Anterior cingulate cortex (tissue), 58 donors: ENCODE measurements around the gene FDXR.
"Not testable (repeated sequence)": the region's sequence is repeated elsewhere in the genome, so short reads cannot be mapped to it uniquely, and the experiment has no call there.

Source experiments
- DNase-seq, 58 donors: peaks; one replicate each; lab custom pipeline; 2025; lab: John Stamatoyannopoulos, UW

The FDXR gene

DNA sequence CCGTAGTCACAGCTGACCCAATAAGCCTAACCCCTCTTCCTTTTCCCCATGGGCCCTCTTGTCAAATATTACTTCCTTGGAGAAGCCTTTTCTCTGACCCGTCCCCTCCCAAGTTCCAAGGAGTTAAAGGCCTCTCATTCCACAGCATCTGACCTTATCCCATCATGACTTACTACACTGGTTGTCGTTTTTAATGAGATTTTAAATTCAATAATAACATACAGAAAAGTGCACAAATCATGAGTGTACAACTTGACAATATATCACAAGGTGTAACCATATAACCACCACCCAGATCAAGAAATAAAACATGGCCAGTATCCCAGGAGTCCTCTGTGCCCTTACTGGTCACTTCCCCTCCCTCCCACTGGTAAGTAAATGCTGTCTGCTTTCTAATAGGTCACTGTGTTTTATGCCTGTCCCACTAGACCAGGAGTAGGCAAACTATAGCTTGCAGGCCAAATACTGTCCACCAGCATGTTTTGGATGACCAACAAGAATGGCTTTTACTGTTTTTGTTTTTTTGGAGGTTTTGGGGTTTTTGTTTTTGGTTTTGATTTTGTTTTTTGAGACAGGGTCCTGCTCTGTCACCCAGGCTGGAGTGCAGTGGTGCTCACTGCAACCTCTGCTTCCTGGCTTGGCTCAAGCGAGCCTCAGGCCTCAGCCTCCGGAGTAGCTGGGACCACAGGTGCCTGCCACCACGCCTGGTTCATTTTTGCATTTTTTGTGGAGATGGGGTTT is 1.2 kb upstream of the FDXR start:
- DNase-seq, result no peak

DNA sequence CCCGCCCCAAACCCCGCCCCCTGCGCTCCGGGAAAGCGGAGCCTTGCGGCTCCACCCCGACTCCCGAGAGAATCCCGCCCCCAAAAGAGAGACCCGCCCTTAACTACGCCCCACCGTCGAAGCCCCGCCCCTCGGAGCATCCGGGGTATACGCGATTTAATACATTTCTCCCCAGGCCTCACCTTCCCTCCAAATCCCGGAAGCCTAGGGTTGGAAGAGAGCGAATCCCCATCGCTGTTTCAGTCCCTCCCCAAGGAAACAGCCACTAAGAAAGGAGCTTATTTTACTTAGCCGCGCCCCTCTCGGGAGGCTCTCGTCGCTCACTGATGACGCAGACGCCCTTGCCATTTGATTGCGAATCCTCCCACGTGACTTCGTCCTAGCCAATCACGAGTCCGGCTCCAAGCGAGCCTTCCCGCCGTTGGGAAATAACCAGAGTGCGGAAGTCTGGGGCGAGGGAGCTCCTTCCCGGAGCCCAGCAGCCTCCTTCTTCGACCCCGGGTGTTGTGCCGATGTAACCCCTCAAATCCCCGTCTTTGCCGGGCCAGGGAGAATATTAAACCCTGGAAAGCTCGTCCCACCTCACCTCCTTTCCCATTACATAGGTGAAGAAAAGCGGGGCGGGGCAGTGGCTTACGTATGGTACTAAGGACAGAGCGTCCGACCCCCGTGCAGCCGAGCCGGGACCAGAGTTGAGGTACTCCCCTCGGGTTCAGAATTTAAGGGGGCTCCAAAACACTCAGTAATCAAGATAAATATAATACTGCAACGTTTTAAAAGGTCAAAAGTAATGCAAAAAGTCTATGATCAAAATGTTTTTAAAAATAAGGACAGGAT is 461 bp upstream of the FDXR start:
- DNase-seq, result peak; percentile 94 to 100 (median 100)

DNA sequence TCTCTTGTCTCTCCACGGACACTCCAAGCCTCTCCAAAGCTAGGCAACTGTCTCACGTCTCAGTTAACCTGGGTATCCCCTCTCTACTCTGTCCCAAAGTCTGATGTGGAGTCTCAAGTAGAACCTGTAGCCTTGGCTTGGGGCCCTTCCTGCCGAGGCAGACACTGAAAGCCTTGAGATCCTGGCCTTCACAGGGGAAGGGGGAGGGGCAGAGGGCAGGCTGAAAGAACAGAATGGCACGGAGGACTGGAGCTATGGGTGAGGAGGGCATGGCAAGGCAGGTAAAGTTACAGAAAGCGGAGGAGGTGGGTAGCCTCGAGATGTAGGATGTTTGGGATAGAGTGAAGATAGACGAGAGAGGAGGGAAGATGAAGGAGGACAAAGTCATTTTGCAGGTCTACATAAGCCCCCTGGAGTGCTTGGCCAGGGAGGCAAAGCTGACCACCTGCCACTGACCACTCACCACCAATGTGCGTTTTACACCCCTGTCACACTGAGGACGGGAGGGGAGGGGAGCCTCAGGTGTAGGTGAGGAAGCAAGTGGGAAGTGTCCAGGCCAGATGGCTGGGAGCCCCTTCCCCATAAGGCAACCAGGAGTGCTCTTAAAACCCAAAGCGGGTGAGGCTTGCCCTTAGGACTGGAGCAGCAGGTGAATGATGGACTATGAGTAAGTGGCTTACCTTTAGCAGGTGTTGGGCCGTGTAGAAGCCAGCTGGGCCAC is 1.3 kb downstream of the FDXR start:
- no peak for DNase-seq

DNA sequence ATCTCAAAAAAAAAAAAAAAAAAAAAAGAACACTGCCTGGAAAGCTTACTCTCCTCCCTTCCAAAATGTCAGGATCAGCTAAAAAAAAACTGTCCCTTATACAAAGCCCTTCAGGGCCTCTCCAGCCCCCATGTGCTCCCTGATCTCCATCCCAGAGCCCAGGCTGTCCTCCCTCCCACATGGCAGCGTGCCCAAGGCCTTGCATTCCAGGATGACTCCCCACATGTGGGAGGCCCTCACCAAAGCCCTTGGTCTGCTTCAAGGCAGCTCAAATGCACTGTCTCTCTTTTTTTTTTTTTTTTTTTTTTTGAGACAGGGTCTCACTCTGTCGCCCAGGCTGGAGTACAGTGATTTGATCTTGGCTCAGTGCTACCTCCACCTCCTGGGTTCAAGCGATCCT is 2.3 kb downstream of the FDXR start:
- DNase-seq, result no peak

DNA sequence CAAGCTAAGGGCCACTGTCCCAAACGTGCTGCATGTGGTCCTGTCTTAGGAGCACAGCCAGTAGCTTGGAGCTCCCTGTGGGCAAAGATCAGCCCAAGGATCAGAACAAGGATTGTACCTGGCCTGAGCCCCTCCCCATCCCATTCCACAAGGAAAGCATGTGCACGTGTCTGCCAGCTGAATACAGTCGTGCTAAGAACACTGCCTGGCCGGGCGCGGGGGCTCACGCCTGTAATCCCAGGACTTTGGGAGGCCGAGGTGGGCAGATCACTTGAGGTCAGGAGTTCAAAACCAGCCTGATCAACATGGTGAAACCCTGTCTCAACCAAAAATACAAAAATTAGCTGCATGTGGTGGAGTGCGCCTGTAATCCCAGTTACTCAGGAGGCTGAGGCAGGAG is 2.8 kb downstream of the FDXR start:
- not testable (repeated sequence) for DNase-seq

DNA sequence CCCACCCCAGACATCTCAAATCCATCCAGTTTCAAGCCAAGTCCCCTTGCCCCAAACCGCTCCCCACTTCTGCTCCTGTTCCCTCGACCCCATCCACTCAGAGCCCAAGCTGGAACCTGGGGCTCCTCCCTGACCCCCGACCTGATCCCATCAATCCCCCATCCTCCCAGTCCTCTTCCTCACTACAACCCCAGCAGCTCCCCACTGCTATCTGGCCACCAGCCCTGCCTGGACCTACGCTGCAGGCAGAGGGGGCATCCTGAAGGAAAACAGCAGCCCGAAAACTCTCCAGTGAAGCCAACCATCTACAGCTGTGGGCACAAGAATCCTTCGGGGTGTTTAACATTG is 3.9 kb downstream of the FDXR start:
- no peak for DNase-seq

DNA sequence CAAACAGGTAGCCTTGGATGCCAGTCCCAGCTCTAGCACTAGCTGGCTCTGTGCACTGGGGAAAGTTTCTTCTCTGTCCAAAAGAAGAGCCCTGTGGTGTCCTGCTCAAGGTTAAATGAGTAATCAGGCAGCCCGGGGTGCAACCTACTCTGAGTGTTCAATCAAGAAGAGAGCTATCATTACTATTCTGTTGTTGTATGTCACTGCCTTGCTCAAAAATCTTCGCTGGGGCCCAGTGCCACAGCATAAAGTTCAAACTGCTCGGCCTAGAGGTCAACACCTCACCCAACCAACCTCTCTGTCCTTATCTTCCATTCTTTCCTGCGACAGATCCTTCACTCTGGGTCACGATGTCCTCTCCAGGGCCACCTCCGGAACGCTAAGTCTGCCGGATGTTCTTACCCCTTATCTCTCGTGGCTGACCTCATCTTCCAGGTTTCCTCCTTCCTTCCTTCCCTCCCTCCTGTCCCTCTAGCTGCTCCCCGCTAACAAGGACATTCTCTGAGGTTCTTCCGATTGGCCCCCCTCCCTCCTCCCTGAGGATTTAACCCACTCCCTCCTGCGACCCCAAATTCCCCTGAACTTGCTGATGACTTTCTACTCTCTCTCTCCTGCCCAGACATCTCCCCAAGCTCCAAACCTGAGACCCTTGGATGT is 4.4 kb downstream of the FDXR start:
- no peak for DNase-seq

DNA sequence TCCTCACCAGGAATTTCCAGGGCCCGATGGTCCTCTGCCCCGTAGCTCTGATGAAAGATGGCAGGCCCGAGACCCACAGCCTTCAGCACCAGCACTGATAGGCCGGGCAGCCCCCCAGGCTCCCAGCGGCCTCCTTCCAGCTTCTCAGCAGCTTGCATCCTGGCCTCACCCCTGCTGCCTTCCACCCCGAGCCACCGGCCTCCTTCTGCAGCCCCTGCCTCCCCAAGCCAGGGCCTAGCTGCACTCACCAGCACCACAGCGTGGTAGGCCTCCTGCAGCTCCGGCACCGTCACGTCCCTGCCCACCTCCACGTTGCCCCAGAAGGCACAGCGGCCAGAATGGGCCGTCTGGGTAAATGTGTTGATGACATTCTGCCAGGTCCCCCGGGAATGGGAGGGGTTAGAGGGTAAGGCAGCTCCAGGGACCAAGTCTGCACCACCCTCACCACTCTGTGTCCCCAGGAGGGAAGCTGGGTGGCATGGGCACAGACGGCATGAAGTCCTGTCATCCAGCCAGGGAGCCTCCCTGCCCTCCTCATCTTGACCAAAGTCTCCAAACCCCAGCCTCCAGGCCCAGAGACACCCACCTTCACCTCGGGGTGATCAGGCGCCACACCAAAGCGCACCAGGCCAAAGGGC is 6.5 kb downstream of the FDXR start:
- no peak for DNase-seq

DNA sequence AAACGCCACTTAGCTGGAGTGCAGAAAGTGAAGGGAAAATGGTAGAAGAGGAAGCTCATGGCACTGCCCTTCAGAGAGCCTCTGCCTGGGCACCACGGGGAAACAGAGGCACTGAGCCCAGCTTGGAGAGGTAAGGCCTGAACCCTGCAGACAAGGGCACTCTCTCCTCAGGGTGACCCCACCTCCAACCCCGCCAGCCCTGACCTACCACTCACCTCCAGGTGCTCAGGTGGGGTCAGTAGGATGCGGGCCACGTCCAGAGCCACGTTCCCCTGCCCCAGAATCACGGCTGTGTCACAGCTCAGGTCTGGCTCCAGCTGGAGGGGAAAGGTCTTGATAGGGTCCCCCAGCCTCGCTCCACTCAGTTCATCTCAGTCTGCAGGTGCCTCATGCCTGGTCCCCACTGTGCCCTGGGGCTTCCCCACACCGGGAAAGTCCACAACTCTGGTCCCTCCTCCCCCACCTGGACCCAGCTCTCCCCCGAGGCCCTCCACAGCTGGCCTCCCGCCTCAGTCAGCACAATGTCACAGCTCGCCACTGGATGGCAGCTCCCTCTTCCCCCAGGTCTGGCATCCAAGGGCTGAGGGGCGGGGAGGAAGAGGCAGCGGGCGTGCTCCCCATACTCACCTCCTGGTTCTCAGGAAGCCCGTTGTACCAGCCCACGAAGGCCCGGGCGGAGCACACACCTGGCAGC is 7.1 kb downstream of the FDXR start:
- DNase-seq, result no peak

DNA sequence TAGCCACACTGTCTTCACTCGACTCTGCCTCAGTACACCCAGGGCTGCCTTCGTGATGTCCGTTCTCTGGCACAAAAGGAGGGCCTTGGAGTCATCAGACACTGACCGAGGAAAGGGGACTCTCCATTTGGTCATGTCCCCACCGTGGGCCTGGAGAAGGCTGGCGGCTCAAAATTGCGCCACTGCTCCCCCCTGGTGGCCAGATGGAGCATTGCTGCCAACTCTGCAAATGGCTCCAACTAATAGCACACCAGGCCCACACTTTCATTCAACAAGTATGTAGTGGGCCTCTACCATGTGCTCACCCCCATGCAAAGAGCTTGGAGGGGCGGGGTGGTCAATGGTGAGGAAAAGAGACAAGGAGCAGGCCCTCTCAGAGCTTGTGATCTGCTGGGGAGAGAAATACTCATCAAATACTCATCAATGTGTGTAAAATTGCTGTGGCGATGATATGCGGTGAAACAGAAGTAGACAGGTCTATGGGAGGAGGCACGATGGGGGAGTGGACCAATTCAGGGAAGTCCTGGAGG is 7.9 kb downstream of the FDXR start:
- DNase-seq, result peak in 57 of 58 donors; percentile 12 to 86 (median 63)

DNA sequence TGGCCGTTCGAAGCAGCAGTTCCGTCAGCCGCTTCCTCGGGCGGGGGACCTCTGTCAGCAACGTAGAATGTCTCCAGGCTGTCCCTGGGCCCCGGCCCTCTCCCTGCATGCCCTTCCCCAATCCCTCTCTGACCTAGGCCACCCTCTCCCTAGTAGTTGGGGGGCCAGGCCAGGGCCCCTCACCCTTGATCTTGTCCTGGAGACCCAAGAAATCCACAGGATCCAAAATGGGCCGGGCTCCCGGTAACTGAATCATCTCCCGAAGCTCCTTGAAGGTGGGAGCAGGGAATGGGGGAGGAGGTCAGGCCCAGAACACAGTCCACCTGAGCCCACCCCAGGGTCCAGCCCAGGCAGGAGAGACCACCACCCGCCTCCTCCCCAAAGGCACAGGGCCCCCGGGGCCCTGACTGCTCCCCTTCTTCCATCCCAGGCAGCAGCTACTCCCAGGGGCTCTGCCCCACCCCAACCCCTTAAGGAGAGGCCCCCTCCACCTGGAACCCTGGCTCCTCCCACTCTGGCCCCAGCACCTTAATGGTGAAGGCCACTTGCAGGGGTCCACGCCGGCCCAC is 8.4 kb downstream of the FDXR start:
- no peak for DNase-seq

DNA sequence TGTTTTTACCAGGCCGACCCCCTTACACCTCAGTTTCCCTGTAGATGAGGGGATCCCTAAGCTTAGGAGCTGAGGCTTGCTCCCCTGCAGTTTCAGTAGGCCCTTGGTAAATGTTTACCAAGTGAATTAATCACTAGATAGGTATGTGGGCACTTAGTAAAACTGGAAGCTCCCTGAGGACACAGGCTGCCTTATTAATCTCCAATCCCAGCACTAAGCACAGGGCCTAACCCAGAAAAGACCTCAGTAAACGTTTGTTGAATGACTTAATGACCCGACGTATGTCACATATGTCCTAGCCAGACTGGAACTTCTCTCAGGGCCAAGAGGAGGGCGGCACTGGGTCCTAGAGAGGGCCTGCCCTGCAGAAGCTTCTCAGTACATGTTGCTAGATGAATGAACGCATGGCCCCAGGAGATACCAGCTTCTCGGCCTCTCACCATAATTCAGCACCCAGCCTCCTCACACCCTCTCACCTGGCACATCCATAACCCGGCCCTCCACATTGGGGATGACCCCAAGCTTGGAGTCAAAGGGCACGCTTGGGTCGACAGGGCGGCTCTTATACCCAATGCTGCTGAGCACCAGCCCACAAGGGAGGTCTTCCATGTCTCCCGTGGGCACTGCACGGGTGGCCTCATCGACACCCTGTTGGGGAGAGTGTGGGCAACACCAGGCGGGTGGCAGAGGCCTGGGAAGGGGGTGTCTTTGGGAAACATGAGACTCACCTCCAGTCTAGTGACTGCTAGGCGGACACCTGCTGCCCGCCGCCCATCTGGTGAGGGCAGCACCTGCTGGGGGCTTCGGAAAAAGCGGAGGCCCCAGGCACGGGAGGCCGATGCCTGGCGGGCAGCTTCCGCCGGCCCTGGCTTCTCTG is 9.1 kb downstream of the FDXR start:
- no peak for DNase-seq

DNA sequence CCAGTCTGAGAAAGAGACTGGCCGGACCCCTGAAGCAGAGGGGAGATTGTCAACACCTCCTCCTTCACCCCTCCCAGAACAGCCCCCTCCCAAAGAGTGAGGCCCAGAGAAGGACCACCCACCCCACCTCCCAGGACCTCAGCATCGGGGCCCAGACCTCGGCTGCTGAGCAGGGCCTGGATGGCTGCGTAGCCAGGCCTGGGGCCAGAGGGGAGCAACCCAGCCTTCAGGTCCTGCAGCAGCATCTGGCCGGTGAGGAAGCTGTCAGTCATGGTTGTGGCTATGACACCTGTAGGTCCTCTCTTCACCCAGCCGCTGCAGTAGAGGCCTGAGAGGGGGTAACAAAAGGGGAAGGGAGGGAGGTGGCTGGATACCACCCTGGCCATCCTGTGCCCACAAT is 9.9 kb downstream of the FDXR start:
- no peak for DNase-seq

DNA sequence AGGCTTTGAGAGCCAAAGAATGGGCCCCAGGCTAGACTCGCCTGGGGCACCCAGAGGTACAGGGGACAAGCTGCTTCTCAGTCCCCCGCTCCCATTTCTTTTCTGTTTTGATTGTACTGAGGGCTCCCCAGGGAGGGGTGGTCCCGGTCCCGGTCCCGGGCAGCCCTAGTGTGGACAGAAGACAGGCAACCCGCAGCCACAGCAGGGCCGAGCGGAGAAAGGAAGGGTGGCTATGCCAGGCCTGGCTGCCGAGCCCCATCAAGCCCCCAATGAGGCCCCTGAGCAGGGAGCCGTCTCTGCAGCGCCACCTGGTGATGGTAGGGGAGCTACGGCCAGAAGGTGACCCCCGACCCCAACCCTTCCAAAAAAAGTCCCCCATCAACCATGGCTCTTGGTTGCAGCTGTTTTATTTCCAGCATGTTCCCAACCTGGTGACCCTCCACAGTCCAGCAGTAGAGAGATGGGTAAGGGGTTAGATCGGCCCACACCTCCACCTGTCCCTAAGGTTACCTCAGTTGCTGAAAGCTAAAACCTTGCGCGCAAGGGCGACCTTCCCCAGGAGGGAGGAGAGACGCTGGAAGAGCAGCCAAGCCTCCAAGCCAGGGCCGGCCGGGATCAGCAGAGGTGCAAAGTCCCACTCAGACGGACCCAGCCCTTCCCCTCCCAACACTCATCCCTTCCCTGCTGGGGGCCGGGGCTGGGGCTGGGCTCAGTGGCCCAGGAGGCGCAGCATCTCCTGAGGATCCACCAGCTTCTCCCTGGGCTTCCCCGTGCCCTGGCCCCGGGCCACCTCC is 10.5 kb downstream of the FDXR start:
- DNase-seq, result peak in 51 of 58 donors; percentile 14 to 76 (median 44)

DNA sequence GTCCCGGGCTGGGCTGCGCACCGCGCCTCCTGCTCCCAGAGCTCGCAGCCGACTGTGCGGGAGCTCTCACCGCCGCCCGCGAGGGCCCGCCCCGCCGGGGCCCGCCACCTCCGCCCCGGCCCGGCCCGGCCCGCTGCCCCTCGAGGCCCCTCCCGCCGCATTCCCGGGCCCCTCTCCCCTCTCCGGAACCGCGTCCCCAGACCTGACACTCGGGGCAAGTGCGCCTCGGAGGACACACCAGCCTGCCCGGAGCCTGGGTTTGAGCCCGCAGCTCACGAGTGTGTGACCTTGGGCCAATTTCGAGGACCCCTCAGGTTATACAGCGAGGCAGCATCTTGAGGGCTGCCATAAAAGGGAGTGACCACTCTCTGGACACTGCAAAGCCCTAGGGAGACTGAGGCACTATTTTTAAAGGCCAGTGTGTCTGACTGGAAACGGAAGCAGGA is 11.1 kb downstream of the FDXR start:
- DNase-seq, result no peak

DNA sequence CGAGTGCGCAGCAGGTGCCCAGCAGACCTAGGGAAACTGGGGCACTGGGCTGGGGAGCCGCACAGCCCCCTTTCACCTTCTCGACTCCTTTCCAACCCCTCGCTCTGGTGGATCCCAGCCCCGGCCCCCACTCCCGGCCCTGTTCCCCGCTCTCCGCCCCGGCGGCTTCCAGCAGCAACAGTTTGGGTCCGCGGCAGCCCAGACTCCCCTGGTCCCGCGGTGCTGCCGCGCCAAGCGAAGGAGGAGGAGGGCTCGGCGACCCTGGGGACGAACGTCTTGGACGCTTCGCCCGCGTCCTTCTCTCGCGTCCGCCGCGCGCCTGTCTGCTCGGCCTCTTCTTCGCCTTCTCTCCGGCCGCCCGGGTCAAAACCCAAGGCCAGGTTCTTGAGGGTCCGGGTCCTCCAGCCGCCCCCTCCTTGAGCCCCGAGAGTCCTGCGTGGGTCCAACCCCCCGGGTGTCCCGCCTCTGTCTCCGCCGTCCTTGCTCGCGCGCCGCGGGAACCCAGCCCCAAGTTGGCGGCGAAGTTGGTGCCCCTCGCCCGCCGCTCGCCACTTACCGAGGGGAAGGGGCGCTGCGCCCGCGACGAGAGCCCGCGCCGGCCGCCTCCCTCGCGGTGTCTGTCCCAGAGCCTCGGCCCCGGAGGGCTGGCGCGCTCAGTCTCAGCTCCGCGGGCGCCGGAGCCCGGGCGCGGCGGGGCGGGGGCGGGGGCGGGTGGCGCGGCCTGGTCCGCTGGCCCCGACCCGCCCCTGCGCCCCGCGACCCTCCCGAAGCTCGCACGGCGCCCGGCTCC is 11.7 kb downstream of the FDXR start:
- no peak for DNase-seq
